ENCODE data around the gene POLE3. TPM values are rescaled to one million over a fixed set of nuclear protein-coding genes. Genes with fewer than 3 reads are reported as not detected.
A peak's percentile ranks its signal among the peaks of the same experiment; 100 is the strongest.

POLE3 gene
- total and polyA plus RNA-seq, 9 of the 15 experiments (the other 6 are each of a cell fraction or from before 2014, with no cell fraction given): 52.6 to 179 (median 110) TPM

DNA sequence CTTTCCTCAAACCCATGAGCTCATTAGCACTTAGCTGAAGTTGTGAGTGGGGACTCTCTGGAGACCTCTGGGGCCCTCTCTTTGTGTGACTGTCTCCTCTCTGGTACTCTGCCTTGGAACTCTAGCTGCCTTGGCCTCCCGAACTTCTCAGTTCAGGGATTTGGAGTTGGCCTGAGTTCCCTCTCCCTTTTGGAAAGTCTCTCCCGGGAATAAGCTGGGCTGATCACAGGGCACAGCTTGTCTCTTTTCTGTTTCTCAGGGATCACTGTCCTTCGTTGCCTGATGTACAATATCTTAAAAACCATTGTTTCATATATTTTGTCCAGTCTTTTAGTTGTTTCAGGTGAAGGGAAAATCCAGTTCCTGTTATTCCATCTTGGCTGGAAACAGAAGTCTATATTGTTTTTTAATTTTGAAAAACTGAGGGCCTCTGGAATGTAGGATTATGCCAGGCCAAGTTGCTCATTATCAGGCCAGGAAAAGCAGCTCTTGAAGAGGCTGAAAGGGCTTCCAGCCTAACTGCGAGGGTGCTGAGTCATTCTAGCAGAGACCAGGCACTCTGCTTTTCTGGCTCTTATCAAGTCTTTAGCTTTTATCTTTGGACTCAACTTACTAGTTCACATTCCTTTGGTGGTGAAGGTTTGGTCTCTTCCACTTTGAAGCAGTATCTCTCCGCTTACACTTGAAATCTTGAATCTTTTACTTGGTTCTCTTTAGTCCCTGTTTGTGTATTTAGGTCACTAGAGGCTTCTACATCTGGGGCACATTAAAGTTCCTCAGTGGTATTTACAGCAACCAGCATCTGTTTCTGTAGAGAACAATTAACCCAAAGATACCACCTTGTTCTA lies 44.7 kb upstream of the POLE3 start (continued):
- TF ChIP-seq, protein P1, sequence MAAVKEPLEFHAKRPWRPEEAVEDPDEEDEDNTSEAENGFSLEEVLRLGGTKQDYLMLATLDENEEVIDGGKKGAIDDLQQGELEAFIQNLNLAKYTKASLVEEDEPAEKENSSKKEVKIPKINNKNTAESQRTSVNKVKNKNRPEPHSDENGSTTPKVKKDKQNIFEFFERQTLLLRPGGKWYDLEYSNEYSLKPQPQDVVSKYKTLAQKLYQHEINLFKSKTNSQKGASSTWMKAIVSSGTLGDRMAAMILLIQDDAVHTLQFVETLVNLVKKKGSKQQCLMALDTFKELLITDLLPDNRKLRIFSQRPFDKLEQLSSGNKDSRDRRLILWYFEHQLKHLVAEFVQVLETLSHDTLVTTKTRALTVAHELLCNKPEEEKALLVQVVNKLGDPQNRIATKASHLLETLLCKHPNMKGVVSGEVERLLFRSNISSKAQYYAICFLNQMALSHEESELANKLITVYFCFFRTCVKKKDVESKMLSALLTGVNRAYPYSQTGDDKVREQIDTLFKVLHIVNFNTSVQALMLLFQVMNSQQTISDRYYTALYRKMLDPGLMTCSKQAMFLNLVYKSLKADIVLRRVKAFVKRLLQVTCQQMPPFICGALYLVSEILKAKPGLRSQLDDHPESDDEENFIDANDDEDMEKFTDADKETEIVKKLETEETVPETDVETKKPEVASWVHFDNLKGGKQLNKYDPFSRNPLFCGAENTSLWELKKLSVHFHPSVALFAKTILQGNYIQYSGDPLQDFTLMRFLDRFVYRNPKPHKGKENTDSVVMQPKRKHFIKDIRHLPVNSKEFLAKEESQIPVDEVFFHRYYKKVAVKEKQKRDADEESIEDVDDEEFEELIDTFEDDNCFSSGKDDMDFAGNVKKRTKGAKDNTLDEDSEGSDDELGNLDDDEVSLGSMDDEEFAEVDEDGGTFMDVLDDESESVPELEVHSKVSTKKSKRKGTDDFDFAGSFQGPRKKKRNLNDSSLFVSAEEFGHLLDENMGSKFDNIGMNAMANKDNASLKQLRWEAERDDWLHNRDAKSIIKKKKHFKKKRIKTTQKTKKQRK (IDR thresholded peaks at IDR 0.05; ENCODE audit: borderline replicate concordance, low read depth, low read length): no peak
- TF ChIP-seq, protein P2, sequence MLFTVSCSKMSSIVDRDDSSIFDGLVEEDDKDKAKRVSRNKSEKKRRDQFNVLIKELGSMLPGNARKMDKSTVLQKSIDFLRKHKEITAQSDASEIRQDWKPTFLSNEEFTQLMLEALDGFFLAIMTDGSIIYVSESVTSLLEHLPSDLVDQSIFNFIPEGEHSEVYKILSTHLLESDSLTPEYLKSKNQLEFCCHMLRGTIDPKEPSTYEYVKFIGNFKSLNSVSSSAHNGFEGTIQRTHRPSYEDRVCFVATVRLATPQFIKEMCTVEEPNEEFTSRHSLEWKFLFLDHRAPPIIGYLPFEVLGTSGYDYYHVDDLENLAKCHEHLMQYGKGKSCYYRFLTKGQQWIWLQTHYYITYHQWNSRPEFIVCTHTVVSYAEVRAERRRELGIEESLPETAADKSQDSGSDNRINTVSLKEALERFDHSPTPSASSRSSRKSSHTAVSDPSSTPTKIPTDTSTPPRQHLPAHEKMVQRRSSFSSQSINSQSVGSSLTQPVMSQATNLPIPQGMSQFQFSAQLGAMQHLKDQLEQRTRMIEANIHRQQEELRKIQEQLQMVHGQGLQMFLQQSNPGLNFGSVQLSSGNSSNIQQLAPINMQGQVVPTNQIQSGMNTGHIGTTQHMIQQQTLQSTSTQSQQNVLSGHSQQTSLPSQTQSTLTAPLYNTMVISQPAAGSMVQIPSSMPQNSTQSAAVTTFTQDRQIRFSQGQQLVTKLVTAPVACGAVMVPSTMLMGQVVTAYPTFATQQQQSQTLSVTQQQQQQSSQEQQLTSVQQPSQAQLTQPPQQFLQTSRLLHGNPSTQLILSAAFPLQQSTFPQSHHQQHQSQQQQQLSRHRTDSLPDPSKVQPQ (CRISPR knock-in tag; IDR thresholded peaks at IDR 0.05; ENCODE audit: borderline replicate concordance): no peak
- TF ChIP-seq RBFOX2 (IDR thresholded peaks at IDR 0.05; ENCODE audit: low read depth, low read length) (no peak), CREB1 (IDR thresholded peaks at IDR 0.05) (no peak), CREB1 (CRISPR knock-in tag; IDR thresholded peaks at IDR 0.05) (no peak), YY1 (IDR thresholded peaks at IDR 0.05; ENCODE audit: borderline replicate concordance in 1 of 3, control insufficient read depth in 1 of 3, extremely low read depth in 1 of 3, insufficient read depth in 3 of 3, insufficient read length in 1 of 3, insufficient replicate concordance in 2 of 3, low read depth in 1 of 3, low read length in 2 of 3) (no peak), SMAD2 (IDR thresholded peaks at IDR 0.05; ENCODE audit: low read depth, low read length) (no peak), RBM25 (IDR thresholded peaks at IDR 0.05; ENCODE audit: low read depth, low read length, severe bottlenecking) (no peak), HDGF (IDR thresholded peaks at IDR 0.05) (no peak), HNRNPH1 (optimal IDR thresholded peaks at IDR 0.05; ENCODE audit: low read depth, low read length) (no peak), FOSL1 (tag; conservative IDR thresholded peaks at IDR 0.05) (peak; percentile 83), CAMTA2 (CRISPR knock-in tag; conservative IDR thresholded peaks at IDR 0.05) (no peak)
- TF ChIP-seq, protein P3, sequence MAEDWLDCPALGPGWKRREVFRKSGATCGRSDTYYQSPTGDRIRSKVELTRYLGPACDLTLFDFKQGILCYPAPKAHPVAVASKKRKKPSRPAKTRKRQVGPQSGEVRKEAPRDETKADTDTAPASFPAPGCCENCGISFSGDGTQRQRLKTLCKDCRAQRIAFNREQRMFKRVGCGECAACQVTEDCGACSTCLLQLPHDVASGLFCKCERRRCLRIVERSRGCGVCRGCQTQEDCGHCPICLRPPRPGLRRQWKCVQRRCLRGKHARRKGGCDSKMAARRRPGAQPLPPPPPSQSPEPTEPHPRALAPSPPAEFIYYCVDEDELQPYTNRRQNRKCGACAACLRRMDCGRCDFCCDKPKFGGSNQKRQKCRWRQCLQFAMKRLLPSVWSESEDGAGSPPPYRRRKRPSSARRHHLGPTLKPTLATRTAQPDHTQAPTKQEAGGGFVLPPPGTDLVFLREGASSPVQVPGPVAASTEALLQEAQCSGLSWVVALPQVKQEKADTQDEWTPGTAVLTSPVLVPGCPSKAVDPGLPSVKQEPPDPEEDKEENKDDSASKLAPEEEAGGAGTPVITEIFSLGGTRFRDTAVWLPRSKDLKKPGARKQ (CRISPR knock-in tag; IDR thresholded peaks at IDR 0.05): no peak
- TF ChIP-seq, protein P4, sequence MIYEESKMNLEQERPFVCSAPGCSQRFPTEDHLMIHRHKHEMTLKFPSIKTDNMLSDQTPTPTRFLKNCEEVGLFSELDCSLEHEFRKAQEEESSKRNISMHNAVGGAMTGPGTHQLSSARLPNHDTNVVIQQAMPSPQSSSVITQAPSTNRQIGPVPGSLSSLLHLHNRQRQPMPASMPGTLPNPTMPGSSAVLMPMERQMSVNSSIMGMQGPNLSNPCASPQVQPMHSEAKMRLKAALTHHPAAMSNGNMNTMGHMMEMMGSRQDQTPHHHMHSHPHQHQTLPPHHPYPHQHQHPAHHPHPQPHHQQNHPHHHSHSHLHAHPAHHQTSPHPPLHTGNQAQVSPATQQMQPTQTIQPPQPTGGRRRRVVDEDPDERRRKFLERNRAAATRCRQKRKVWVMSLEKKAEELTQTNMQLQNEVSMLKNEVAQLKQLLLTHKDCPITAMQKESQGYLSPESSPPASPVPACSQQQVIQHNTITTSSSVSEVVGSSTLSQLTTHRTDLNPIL (CRISPR knock-in tag; IDR thresholded peaks at IDR 0.05): no peak
- TF ChIP-seq, protein P5, sequence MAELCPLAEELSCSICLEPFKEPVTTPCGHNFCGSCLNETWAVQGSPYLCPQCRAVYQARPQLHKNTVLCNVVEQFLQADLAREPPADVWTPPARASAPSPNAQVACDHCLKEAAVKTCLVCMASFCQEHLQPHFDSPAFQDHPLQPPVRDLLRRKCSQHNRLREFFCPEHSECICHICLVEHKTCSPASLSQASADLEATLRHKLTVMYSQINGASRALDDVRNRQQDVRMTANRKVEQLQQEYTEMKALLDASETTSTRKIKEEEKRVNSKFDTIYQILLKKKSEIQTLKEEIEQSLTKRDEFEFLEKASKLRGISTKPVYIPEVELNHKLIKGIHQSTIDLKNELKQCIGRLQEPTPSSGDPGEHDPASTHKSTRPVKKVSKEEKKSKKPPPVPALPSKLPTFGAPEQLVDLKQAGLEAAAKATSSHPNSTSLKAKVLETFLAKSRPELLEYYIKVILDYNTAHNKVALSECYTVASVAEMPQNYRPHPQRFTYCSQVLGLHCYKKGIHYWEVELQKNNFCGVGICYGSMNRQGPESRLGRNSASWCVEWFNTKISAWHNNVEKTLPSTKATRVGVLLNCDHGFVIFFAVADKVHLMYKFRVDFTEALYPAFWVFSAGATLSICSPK (IDR thresholded peaks at IDR 0.05; ENCODE audit: borderline replicate concordance): no peak
